ENCODE results near the gene MRPL51.
"Not testable (repeated sequence)": the region's sequence is repeated elsewhere in the genome, so short reads cannot be mapped to it uniquely, and the experiment has no call there.

Gene MRPL51

DNA sequence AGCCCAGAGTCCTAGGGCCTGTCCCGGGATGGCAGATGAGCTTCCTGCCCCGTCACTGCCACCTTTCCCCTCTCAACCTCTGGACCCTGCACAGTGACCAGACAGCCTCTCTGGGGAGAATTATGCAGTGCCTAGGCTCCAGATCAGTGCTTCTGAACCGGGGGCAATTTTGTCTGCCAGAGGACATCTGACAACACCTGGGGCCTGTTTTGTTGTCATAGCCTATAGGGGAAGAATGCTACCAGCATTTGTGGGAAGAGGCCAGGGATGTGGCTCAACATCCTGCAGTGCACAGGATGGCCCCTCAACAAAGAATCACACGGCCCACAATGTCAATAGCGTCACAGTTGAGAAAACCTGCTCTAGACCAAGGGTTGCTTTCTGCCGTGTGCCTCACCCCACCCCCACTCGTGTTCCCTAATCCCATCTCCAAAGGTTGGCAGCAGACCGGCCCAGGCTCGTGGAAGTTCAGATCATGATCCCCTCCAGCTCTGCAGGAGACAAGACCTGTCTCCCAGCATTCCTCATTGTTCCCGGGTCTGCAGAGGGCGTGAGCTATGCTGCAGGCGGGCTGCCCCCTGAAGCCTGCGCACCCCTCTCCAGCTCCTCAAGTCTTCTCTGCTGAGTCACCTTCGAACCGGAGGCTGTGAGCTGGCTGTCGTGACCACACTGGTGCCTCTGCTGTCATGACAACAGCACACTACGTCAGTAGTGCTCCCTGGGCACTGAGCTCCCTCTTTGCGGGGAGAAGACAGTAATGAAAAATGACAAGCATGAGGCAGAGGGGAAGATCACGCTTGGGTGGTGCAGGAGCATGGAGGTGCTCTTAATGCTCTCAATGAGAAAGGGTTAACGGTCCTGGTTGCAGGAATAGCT is 39.2 kb upstream of the MRPL51 start:
- peak; percentile 83 to 84 for DNase-seq

GRCh38 chr12:6530576-6531260 is 37.7 kb upstream of the MRPL51 start:
- DNase-seq = no peak

- DNase-seq = no peak
Observed at GRCh38 chr12:6529291-6529737, 36.3 kb upstream of the MRPL51 start.

GRCh38 chr12:6528539-6529235 is 35.6 kb upstream of the MRPL51 start:
- no peak for DNase-seq

GRCh38 chr12:6527711-6528110 is 34.6 kb upstream of the MRPL51 start:
- DNase-seq = no peak

DNA sequence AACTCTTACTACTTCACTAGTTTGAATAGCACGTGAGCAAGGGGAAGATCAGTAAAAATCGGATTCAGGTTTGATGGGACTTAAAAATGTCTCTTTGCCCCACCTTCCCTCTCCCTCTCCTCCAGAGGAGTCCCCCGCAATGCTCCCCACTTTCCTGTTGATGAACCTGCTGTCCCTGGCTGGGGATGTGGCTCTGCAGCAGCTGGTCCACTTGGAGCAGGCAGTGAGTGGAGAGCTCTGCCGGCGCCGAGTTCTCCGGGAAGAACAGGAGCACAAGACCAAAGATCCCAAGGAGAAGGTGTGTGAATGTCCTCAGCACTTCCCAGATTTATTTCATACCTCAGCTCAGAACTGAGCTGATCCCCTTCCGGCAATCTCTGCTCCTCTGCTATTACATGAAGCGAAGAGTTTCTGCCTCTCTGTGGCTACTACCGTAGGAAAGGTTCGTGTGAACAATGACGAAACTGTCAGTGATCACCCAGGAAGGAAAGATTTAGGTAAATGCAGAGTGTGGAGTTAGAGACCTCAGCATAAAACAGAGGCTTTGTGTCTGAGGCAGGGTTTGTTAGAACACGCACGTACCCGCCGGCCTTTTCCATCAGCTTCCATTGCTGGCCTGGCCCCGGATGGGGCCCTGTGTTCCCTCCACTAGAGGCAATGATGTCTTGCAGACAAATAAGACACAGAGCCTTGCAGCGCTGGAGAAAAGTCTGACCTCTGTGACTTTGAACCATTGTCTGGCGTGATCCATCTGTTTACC is 33.9 kb upstream of the MRPL51 start:
- DNase-seq = no peak

DNA sequence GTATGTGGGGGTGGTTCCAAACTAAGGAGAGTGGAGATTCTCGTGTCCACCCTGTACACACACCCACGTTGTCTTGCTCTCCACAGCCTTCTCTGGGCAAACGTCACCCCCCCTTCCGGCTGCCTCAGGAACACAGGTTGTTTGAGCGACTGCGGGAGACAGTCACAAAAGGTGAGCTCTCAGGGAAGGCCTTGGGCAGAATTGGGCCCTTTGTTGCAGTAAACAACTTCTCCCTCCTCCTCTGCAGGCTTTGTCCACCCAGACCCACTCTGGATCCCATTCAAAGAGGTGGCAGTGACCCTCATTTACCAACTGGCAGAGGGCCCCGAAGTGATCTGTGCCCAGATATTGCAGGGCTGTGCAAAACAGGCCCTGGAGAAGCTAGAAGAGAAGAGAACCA is 33.1 kb upstream of the MRPL51 start:
- DNase-seq = no peak

DNA sequence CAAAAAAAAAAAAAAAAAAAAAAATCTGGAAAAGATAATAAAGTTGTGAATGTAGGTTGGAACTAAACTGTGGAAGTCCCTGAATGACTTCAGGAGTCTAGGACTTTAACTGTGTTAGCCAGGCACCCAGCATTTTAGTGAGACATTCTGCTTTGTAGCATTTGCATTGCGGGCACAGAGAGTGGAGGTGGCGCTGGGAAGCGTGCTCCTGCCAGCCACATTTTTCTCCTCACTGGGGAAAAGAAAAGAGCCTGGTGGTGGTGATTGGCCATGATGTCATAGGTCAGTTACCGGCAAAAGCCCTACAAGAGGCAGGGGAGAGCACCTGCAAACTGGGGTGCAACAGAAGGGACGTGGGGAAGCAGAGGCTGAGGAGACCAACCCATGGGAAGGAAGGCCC is 31.6 kb upstream of the MRPL51 start:
- no peak for DNase-seq

DNA sequence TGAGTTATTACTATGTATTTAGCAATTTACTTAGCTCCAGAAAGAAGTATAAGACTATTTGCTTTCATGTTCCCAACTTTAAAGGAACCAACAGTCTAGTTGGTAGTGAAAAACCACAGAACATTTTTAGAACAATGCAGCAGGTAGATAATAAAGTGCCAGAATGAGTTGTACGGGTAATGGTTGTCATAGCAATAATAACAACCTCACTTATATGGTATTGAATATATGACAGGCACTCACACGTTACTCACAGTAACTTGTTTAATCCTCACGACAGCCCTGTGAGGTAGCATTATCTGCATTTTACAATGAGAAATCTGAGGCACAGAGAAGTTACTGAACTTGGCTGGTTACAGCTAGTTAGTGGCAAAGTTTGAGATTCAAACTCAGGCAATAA is 30.6 kb upstream of the MRPL51 start:
- DNase-seq = no peak

GRCh38 chr12:6522193-6522592 is 29.1 kb upstream of the MRPL51 start:
- DNase-seq = no peak

- DNase-seq = no peak
Observed at GRCh38 chr12:6520186-6520585, 27.1 kb upstream of the MRPL51 start.

DNA sequence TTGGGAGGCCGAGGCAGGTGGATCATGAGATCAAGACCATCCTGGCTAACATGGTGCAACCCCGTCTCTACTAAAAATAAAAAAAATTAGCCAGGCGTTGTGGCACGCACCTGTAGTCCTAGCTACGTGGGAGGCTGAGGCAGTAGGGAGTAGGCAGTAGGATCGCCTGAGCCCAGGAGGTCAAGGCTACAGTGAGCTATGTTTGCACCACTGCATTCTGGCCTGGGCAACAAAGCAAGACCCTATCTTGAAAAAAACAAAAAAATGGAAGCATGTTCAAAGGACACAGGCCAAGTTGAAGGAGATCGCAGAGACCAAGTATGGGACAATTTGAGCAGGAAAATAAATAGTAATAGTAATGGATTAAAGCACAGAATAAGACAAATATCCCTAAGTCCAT is 15.0 kb upstream of the MRPL51 start:
- DNase-seq = no peak

DNA sequence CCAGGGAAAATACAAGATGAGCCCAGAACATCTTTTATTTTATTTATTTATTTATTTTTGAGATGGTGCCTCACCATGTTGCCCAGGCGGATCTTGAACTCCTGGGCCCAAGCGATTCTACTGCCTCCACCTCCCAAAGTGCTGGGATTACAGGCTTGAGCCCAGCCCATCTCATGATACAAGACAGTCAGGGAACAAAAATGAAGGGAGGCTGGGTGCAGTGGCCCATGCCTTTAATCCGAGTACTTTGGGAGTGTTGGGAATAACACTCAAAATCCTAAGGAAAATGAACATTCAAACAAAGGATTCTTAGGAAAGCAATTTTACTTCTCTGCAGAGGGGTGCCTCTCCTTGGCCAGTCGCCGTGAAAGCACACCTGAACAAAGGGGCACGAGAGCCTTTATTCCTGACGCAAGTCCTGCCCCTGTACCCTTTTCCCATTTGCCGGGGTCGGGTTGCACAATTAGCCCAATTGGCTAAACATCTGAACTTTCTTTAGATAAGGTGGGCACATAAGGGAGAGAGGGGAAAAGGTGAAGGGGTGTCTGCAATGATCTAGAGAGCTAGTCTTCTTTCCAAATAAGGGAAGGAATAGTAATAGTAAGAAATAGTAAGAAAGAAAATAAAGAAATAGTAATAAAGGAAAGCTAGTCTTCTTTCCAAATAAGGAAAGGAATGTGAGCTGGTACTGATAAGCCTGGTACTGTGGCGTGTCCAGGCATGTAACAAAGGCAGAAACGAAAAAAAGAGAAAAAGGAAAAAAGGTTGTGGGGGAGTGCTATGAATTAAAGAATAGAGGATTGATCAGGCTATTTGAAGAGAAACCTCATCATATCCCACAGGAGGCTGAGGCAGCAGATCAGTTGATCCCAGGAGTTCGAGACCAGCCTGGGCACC is 14.3 kb upstream of the MRPL51 start:
- DNase-seq = no peak

DNA sequence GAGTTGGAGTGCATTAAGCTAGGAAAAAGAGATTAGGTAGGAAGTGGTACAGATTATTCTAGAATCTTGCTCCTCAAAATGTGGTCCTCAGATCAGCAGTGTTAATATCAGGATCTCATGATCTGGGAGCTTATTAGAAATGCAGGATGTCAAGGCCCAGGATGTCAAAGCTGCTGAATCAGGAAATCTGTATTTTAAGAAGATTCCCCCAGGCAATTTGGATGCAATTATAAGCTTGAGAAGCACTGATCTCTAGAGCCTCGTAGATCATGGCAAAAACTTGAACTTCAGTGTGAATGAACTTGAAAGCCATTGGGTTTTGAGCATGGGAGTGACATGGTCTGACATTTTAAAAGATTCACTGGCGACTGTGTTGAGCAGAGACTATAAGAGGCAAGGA is 7.4 kb upstream of the MRPL51 start:
- DNase-seq = no peak

DNA sequence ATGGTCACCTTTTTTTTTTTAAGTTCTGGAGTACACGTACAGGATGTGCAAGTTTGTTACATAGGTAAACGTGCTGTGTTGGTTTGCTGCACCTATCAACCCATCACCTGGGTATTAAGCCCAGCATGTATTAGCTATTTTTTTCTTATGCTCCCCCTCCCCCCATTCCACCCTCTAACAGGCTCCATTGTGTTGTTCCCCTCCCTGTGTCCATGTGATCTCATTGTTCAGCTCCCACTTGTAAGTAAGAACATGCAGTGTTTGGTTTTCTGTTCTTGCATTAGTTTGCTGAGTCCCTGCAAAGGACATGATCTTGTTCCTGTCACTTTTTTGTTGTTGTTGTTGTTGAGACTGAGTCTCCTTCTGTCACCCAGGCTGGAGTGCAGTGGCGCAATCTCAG is 4.2 kb upstream of the MRPL51 start:
- DNase-seq = not testable (repeated sequence)

- no peak for DNase-seq
Observed at GRCh38 chr12:6494968-6495367, 1.9 kb upstream of the MRPL51 start.

GRCh38 chr12:6494258-6494743 is 1.2 kb upstream of the MRPL51 start:
- no peak for DNase-seq

GRCh38 chr12:6493497-6494257 is 615 bp upstream of the MRPL51 start, which contains the start of gene NCAPD2:
TSS of gene NCAPD2 (plus strand) at chr12:6494102. CDS start at chr12:6495099, 997 bp downstream.
- DNase-seq = peak; percentile 94

DNA sequence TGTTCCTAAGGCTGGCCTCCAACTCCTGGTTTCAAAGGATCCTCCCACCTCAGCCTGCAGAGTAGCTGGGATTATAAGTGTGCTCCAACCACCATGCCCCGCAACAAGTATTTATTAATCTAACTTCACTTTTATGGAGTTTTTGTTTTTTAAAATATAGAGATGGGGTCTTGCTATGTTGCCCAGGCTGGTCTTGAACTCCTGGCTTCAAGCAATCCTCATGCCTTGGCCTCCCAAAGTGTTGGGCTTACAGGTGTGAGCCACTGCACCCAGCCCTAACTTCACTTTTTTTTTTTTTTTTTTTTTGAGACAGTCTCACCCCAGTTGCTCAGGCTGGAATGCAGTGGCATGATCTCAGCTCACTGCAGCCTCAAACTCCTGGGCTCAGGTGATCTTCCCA is 2.4 kb downstream of the MRPL51 start:
- not testable (repeated sequence) for DNase-seq

DNA sequence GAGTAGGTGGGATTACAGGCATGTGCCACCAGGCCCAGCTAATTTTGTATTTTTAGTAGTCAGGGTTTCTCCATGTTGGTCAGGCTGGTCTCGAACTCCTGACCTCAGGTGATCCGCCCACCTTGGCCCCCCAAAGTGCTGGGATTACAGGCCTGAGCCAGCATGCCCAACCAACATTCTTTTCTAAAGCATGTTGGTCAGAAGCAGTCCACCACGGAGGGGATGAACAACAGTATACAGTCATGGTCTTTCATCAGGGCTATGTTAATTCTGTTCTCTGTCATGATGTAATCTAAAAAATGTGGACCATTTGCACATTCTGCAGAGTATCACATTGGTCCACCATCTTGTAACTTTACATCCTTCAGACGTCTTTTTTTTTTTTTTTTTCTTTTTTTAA is 3.6 kb downstream of the MRPL51 start:
- DNase-seq = no peak

DNA sequence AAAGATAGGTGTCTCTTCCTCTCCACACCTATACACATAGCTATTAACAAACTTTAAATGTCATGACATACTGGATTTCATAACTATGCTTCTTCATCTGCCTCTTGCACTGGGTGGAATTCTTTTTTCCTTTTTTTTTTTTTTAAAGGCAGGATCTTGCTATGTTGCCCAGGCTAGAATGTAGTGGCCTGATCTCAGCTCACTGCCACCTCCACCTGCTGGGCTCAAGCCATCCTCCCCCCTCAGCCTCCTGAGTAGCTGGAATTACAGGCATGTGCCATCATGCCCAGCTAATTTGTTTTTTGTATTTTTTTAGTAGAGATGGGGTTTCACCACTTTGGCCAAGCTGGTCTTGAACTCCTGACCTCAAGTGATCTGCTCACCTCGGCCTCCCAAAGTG is 4.8 kb downstream of the MRPL51 start:
- no peak for DNase-seq
